Gastrocnemius medialis (tissue), 4 donors: ENCODE data around the gene ZSCAN32. TPM values are rescaled to one million over a fixed set of nuclear protein-coding genes. Genes with fewer than 3 reads are reported as not detected.

Experiments used
- ATAC-seq, 2 donors: fragments of 150-250 bp; one replicate each; pipeline ENCODE4 v1.9.1; 2016
- DNase-seq, 2 donors: peaks; one replicate each; pipeline ENCODE4 v3.0.0-alpha.2; 2019
- H3K27ac ChIP-seq, 4 donors: fragments of 200-600 bp; sonication (generic); 1 replicate in 1 of 4; 2 replicates in 3 of 4; pipeline ENCODE4 v1.5.1; 2016 to 2018; ENCODE audit warnings: mild to moderate bottlenecking in 2 of 4, moderate library complexity in 1 of 4
- H3K27me3 ChIP-seq, 3 donors: fragments of 200-600 bp; sonication (generic) in 2 of 3; 1 replicate in 1 of 3; 2 replicates in 2 of 3; pipeline versions ENCODE4 v1.5.1 to v1.6.0; 2016 to 2019; ENCODE audit warnings: mild to moderate bottlenecking in 1 of 3, moderate library complexity in 1 of 3
- H3K36me3 ChIP-seq, 2 donors: fragments of 200-600 bp; sonication (generic) in 1 of 2; one replicate each; pipeline ENCODE4 v1.5.1; 2017 to 2018
- H3K4me1 ChIP-seq, 2 donors: fragments of 200-600 bp; sonication (generic) in 1 of 2; one replicate each; pipeline ENCODE4 v1.5.1; 2016 to 2017; ENCODE audit warnings: mild to moderate bottlenecking in 2 of 2
- H3K4me3 ChIP-seq, 4 donors: fragments of 200-600 bp; sonication (generic) in 3 of 4; 1 replicate in 1 of 4; 2 replicates in 3 of 4; pipeline ENCODE4 v1.5.1; 2016 to 2019; ENCODE audit warnings: mild to moderate bottlenecking in 2 of 4
- H3K9me3 ChIP-seq, 3 donors: fragments of 200-600 bp; sonication (generic) in 2 of 3; 1 replicate in 1 of 3; 2 replicates in 2 of 3; pipeline ENCODE4 v1.5.1; 2016 to 2019
- CTCF ChIP-seq, 5 experiments: fragments of 450-650 bp in 3 of 5; fragments of 200-600 bp in 2 of 5; sonication (generic) in 2 of 5; IDR thresholded peaks in 4 of 5; conservative IDR thresholded peaks in 1 of 5; 1 replicate in 4 of 5; 2 replicates in 1 of 5; pipeline ENCODE4 v1.5.1; 2016 to 2019; ENCODE audit warnings: antibody characterized with exemption in 5 of 5, mild to moderate bottlenecking in 3 of 5, moderate library complexity in 3 of 5
- POLR2A ChIP-seq, 2 donors: fragments of 450-650 bp; IDR thresholded peaks; one replicate each; pipeline ENCODE4 v1.6.1; 2017; ENCODE audit warnings: antibody characterized with exemption in 2 of 2, mild to moderate bottlenecking in 2 of 2, moderate library complexity in 2 of 2
- in situ Hi-C, 4 donors: fragments of 200-750 bp; cut with MboI; loops; one replicate each; pipeline versions ENCODE4 v1.15.0 to v1.8.0; 2017; ENCODE audit warnings: low sequenced_read_pairs in 4 of 4
- intact Hi-C: fragments of 100-400 bp; cut with DNase I; formaldehyde crosslinking; loops from one replicate; pipeline ENCODE4 v1.15.1; 2023; ENCODE audit warnings: low total_unique reads
- total RNA-seq, 4 donors: library from RNA; depleted of rRNA; stranded (reverse); fragments of >200 nt; gene quantifications; one replicate each; pipeline versions ENCODE4 v1.1.0 to v1.2.3, GENCODE V29; 2016

ZSCAN32 gene
- total RNA-seq, 4 donors from 2014 or later: 4.0 to 6.5 (median 4.7) TPM

DNA sequence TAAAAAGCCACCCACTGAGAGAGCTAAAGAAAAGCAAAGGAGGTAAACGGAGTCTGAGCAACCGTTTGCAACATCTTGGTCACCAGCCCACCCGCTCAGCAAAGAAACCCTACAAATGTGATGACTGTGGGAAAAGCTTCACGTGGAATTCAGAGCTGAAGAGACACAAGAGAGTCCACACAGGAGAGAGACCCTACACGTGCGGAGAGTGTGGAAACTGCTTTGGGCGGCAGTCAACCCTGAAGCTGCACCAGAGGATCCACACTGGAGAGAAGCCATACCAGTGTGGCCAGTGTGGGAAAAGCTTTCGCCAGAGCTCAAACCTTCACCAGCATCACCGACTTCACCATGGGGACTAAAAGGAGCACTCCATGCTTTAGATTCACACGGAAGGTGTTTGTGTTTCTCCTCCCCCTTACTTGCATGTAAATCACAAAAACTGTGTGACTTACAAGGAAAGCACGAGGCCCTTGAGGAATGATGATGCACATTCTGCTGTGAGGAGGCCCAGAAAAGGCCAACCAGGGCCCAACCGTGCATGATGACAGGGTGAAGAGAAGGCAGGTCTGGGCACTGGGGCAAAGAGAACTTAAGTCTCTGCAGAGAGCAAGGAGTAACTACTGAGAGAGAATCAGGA is 7.9 kb upstream of the ZSCAN32 start:
- Histone ChIP-seq H3K36me3 (peaks cover 22 to 71% of the 10 kb centered on the region in 2 donors), H3K27ac (no peak overlapping the region), H3K27me3 (no peaks in the 10 kb centered on the region), H3K4me3 (peak overlapping the region in 1 of 4 donors; percentile 42), H3K4me1 (no peaks in the 10 kb centered on the region), H3K9me3 (peaks cover 29 to 68% (median 40%) of the 10 kb centered on the region in 3 donors)
- DNase-seq (no peak), ATAC-seq (no peak)
- intact Hi-C loops (no loop called here), in situ Hi-C loops (loop anchor here in 2 of 4 donors (10.0 to 25.0 kb wide), 2 partner anchors 86 to 121 kb away; partner anchors contain the start of genes C16orf90 (in 1 of the 2) and ZNF263 (in 1 of the 2))
- TF ChIP-seq CTCF (IDR thresholded peaks at IDR 0.05 in 4 of 5, conservative IDR thresholded peaks at IDR 0.05 in 1 of 5) (no peak), POLR2A (IDR thresholded peaks at IDR 0.05) (no peak)

GRCh38 chr16:3401719-3402397 is 1.1 kb upstream of the ZSCAN32 start:
- H3K27ac ChIP-seq: peak overlapping the region; percentile 81 to 92 (median 90)
- H3K4me1 ChIP-seq: peaks cover 16 to 21% of the 10 kb centered on the region in 2 donors
- in situ Hi-C loops (loop anchor here in 2 of 4 donors (10.0 to 25.0 kb wide), 2 partner anchors 93 to 115 kb away; partner anchors contain the start of genes C16orf90 (in 1 of the 2) and ZNF263 (in 1 of the 2)), intact Hi-C loops (loop anchor here (1.0 to 2.0 kb wide), 8 partner anchors 37 to 167 kb away; partner anchors contain the start of genes NAA60, TIGD7, ZNF200 and ZNF263)
- H3K9me3 ChIP-seq: peaks cover 0 to 21% (median 8%) of the 10 kb centered on the region in 3 donors
- DNase-seq: no peak
- peak overlapping the region; percentile 83 to 92 (median 90) for H3K4me3 ChIP-seq
- H3K36me3 ChIP-seq: peaks cover 11 to 66% of the 10 kb centered on the region in 2 donors
- TF ChIP-seq CTCF (IDR thresholded peaks at IDR 0.05 in 4 of 5, conservative IDR thresholded peaks at IDR 0.05 in 1 of 5) (no peak), POLR2A (IDR thresholded peaks at IDR 0.05) (no peak)
- no peak for ATAC-seq
- H3K27me3 ChIP-seq: no peaks in the 10 kb centered on the region

- Histone ChIP-seq H3K27ac (peak overlapping the region; percentile 81 to 92 (median 90)), H3K36me3 (peaks cover 9 to 66% of the 10 kb centered on the region in 2 donors), H3K4me3 (peak overlapping the region; percentile 83 to 92 (median 90)), H3K4me1 (peaks cover 16 to 21% of the 10 kb centered on the region in 2 donors), H3K9me3 (peaks cover 0 to 14% (median 0%) of the 10 kb centered on the region in 3 donors), H3K27me3 (no peaks in the 10 kb centered on the region)
- DNase-seq: no peak
- intact Hi-C loops (loop anchor here (2.0 kb wide), 3 partner anchors 36 to 166 kb away; partner anchors contain the start of genes ZNF200 and ZNF263), in situ Hi-C loops (loop anchor here in 2 of 4 donors (10.0 to 25.0 kb wide), 2 partner anchors 94 to 113 kb away; partner anchors contain the start of genes C16orf90 (in 1 of the 2) and ZNF263 (in 1 of the 2))
- ATAC-seq: no peak
- TF ChIP-seq POLR2A (IDR thresholded peaks at IDR 0.05) (no peak), CTCF (IDR thresholded peaks at IDR 0.05 in 4 of 5, conservative IDR thresholded peaks at IDR 0.05 in 1 of 5) (no peak)
Measured at GRCh38 chr16:3400446-3400778, 392 bp downstream of the ZSCAN32 start.

- H3K9me3 ChIP-seq: peaks cover 0 to 62% (median 12%) of the 10 kb centered on the region in 3 donors
Measured at GRCh38 chr16:3389663-3390338, 11.0 kb downstream of the ZSCAN32 start.

More at GRCh38 chr16:3389663-3390338, 11.0 kb downstream of the ZSCAN32 start:
- intact Hi-C loops (no loop called here), in situ Hi-C loops (no loop called here)
- ATAC-seq: no peak
- DNase-seq: no peak
- H3K4me3 ChIP-seq: peak overlapping the region in 1 of 4 donors; percentile 13
- TF ChIP-seq POLR2A (IDR thresholded peaks at IDR 0.05) (no peak), CTCF (IDR thresholded peaks at IDR 0.05 in 4 of 5, conservative IDR thresholded peaks at IDR 0.05 in 1 of 5) (no peak)
- peaks cover 8 to 86% of the 10 kb centered on the region in 2 donors for H3K36me3 ChIP-seq
- H3K27ac ChIP-seq: no peak overlapping the region
- no peaks in the 10 kb centered on the region for H3K27me3 ChIP-seq
- H3K4me1 ChIP-seq: no peaks in the 10 kb centered on the region
